Parathyroid adenoma (tissue), 2 donors: ENCODE results near the gene AHSP.

Experiments used
- H2AFZ ChIP-seq: fragments of 300-600 bp; sonication (generic); one replicate; pipeline ENCODE4 v1.7.0; 2017; ENCODE audit warnings: antibody characterized with exemption, mild to moderate bottlenecking
- H3K27ac ChIP-seq: fragments of 300-600 bp; sonication (generic); one replicate; pipeline ENCODE4 v1.7.0; 2017
- H3K27me3 ChIP-seq: fragments of 300-600 bp; sonication (generic); one replicate; pipeline ENCODE4 v1.7.0; 2017; ENCODE audit warnings: low read length; ENCODE audit not compliant: control insufficient read depth, insufficient read depth
- H3K36me3 ChIP-seq: fragments of 300-600 bp; sonication (generic); one replicate; pipeline ENCODE4 v1.7.0; 2017; ENCODE audit warnings: low read length; ENCODE audit not compliant: control insufficient read depth, insufficient read depth
- H3K4me1 ChIP-seq: fragments of 300-600 bp; sonication (generic); one replicate; pipeline ENCODE4 v1.7.0; 2017; ENCODE audit warnings: control low read depth
- H3K4me2 ChIP-seq: fragments of 300-600 bp; sonication (generic); one replicate; pipeline ENCODE4 v1.7.0; 2017; ENCODE audit warnings: low read length
- H3K4me3 ChIP-seq: fragments of 300-600 bp; sonication (generic); one replicate; pipeline ENCODE4 v1.7.0; 2017; ENCODE audit warnings: low read depth, low read length
- H3K79me2 ChIP-seq: fragments of 300-600 bp; sonication (generic); one replicate; pipeline ENCODE4 v1.7.0; 2017; ENCODE audit warnings: control low read depth
- H3K9ac ChIP-seq: fragments of 300-600 bp; sonication (generic); one replicate; pipeline ENCODE4 v1.7.0; 2017; ENCODE audit warnings: mild to moderate bottlenecking
- H3K9me3 ChIP-seq: fragments of 300-600 bp; sonication (generic); one replicate; pipeline ENCODE4 v1.7.0; 2017; ENCODE audit warnings: low read length; ENCODE audit not compliant: control insufficient read depth
- TF ChIP-seq, protein P1 (sequence below): fragments of 300-600 bp; sonication (generic); IDR thresholded peaks from one replicate; pipeline ENCODE4 v1.7.0; 2017; ENCODE audit warnings: antibody characterized with exemption, mild to moderate bottlenecking
- donor health status: primary hyperparathyroidism.

AHSP gene

DNA sequence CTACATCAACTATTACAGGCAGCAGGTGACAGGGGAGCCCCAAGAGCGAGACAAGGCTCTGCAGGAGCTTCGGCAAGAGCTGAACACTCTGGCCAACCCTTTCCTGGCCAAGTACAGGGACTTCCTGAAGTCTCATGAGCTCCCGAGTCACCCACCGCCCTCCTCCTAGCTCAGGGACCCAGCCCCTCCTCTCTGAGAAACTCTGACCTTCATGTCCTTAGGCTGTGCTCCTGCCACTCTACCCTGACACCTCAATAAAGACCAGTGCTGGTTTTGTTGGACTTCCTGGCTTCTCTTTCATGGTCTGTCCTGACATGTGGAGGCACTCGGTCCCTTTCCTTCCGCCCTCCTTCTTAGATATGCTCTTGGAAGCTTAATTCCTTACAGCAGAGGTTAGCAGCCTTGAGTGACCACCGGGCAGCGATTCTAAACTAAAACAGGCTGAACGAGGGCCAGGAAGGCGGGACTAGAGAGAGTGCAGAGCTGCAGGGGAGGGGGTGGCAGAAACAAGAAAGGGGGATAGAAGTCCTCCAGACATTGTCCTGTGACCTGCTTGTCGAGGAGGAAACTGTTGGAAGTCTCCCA lies 915 bp downstream of the AHSP start:
- Histone ChIP-seq H3K36me3 (no peaks in the 10 kb centered on the region), H3K27ac (no peak overlapping the region), H3K4me3 (no peak overlapping the region), H3K4me1 (no peaks in the 10 kb centered on the region), H3K9me3 (no peaks in the 10 kb centered on the region), H3K79me2 (no peaks in the 10 kb centered on the region), H3K27me3 (no peaks in the 10 kb centered on the region), H3K9ac (no peak overlapping the region), H2AFZ (peak overlapping the region; percentile 5), H3K4me2 (peak overlapping the region; percentile 57)
- TF ChIP-seq, protein P1, sequence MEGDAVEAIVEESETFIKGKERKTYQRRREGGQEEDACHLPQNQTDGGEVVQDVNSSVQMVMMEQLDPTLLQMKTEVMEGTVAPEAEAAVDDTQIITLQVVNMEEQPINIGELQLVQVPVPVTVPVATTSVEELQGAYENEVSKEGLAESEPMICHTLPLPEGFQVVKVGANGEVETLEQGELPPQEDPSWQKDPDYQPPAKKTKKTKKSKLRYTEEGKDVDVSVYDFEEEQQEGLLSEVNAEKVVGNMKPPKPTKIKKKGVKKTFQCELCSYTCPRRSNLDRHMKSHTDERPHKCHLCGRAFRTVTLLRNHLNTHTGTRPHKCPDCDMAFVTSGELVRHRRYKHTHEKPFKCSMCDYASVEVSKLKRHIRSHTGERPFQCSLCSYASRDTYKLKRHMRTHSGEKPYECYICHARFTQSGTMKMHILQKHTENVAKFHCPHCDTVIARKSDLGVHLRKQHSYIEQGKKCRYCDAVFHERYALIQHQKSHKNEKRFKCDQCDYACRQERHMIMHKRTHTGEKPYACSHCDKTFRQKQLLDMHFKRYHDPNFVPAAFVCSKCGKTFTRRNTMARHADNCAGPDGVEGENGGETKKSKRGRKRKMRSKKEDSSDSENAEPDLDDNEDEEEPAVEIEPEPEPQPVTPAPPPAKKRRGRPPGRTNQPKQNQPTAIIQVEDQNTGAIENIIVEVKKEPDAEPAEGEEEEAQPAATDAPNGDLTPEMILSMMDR: no peak

DNA sequence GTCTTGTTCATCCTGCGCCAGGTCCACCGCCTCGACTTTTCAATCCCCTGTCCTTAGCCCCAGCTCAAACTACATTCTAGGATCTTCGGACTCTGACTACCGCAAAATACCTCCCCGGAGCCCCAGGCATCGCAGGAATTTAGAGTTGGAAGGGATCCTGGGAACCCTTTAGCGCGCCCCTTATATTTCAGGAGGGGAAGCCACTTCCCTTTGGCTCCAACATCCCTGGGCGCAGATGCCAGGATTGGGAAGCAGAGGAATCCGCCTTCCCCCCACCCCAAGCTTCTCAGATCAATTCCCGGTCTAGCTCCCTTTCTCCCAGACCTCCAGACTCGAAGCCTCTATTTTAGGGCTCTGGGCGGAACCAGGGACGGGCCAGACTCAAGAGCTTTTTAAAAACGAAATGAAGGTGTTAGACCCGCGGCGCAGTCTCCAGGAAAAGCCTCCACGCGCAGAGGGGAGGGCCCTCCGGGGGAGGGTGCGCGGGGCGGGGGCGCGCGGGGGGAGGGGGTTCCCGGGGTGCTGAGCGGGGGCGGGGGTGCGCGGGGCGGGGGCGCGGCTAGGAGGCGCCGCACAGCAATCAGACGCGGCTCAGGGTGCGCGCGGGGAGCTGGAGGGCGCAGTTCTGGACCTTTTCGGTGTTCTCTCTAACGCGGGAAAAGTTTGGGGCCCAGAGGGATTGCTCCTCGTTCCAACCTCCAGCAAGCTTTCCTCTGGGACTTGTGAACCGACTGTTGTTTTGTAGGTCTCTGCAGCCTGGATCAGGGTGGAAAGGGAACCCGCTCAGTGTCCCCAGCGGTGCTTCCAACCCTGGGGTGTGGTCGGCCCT lies 1.6 kb downstream of the AHSP start:
- H3K27ac ChIP-seq: no peak overlapping the region

DNA sequence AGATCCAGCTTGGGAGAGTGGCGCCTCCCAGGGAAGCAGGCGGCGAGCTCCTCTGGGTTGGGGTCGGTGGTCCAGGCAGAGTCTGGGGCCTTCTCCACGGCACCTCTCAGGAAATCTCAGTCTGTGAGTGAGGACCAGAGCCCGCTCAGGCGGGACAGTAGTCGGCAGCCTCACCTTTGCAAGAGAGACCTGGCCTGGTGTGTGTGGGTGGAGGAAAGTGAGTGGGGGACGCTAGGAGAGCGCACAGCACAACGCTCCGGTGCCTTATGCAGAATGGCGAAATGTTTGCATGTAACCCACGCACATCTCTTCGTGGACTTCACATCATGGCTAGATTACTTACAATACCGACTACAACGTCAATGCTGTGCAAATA lies 2.2 kb downstream of the AHSP start:
- TF ChIP-seq, protein P1: no peak
- H3K4me3 ChIP-seq: no peak overlapping the region
- no peaks in the 10 kb centered on the region for H3K79me2 ChIP-seq
- no peak overlapping the region for H3K9ac ChIP-seq
- no peak overlapping the region for H2AFZ ChIP-seq
- no peaks in the 10 kb centered on the region for H3K27me3 ChIP-seq
- no peak overlapping the region for H3K27ac ChIP-seq
- peak overlapping the region; percentile 5 for H3K4me2 ChIP-seq
- H3K4me1 ChIP-seq: no peaks in the 10 kb centered on the region
- no peaks in the 10 kb centered on the region for H3K9me3 ChIP-seq
- H3K36me3 ChIP-seq: no peaks in the 10 kb centered on the region

More for the DNA sequence above, 1.6 kb downstream of the AHSP start:
- no peak overlapping the region for H3K4me3 ChIP-seq
- no peaks in the 10 kb centered on the region for H3K9me3 ChIP-seq
- H3K4me1 ChIP-seq: no peaks in the 10 kb centered on the region
- H3K27me3 ChIP-seq: no peaks in the 10 kb centered on the region
- peak overlapping the region; percentile 57 for H3K4me2 ChIP-seq
- peak overlapping the region; percentile 5 for H2AFZ ChIP-seq
- TF ChIP-seq, protein P1: no peak
- no peaks in the 10 kb centered on the region for H3K79me2 ChIP-seq
- H3K9ac ChIP-seq: no peak overlapping the region
- no peaks in the 10 kb centered on the region for H3K36me3 ChIP-seq

DNA sequence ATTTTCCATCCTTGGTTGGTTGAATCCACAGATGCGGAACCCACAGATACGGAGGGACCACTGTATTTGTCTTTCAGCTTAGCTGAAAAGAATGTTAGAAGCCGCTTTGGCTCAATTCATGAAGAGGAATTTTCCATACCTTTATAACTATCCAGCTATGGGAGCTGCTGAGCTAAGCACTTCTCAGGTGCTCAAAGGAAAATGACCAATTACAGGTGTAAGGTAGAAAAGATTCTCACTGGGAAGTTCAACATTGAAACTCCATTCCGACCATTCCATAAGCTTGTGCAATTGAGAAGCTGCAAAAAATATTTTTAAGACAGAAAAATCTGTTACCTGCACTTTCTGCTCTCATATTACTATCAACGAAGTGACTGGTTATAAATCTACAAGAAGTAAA lies 2.7 kb downstream of the AHSP start:
- Histone ChIP-seq H3K9me3 (no peaks in the 10 kb centered on the region), H3K27me3 (no peaks in the 10 kb centered on the region), H3K79me2 (no peaks in the 10 kb centered on the region), H3K4me1 (no peaks in the 10 kb centered on the region), H3K36me3 (no peaks in the 10 kb centered on the region), H2AFZ (no peak overlapping the region), H3K27ac (no peak overlapping the region), H3K9ac (no peak overlapping the region), H3K4me2 (no peak overlapping the region), H3K4me3 (no peak overlapping the region)
- TF ChIP-seq, protein P1: no peak
